HG03378 (cell line): ENCODE data around the gene TMEM86A.
A peak's percentile ranks its signal among the peaks of the same experiment; 100 is the strongest.

Experiments used
- ATAC-seq: cut with Tn5 transposase; IDR thresholded peaks from one replicate; pipeline ENCODE4 v1.9.1; 2021; ENCODE audit warnings: mild to moderate bottlenecking, moderate library complexity; ENCODE audit not compliant: unreplicated experiment

TMEM86A gene

GRCh38 chr11:18699848-18700261, 1.3 kb downstream of the TMEM86A start:
- no peak for ATAC-seq

GRCh38 chr11:18700375-18700774, 1.8 kb downstream of the TMEM86A start:
- no peak for ATAC-seq

DNA sequence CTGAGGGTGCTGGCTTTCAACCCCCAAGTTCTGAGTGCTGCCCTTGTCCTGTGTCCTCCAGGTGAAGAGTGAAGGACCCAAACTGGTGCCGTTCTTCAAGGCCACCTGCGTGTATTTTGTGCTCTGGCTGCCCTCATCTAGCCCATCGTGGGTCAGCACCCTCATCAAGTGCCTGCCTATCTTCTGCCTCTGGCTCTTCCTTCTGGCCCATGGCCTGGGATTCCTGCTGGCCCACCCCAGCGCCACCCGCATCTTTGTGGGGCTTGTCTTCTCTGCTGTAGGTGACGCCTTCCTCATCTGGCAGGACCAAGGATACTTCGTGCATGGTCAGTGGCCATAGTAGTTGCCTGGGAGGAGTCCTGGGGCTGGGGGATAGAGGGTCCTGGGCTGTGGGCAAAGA, 2.3 kb downstream of the TMEM86A start:
- no peak for ATAC-seq

DNA sequence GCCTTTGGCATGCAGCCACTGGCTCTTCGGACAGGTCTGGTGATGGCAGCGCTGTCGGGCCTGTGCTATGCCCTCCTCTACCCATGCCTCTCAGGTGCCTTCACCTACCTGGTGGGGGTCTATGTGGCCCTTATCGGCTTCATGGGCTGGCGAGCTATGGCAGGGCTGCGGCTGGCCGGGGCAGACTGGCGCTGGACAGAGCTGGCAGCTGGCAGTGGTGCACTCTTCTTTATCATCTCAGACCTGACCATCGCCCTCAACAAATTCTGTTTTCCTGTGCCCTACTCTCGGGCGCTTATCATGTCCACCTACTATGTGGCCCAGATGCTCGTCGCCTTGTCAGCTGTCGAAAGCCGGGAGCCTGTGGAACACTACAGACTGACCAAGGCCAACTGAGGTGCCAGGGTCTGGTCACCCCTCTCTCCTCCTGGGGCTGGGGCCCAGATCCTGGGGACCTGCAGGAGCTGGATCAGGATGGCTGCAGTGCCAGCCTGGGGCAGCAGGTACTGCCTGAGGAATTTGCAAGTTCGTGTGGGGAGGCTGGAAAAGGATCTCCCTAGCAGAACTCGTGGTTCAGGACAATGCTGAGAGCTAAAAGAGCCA, 3.1 kb downstream of the TMEM86A start:
- ATAC-seq, result no peak

GRCh38 chr11:18703001-18703763, 4.6 kb downstream of the TMEM86A start:
- no peak for ATAC-seq

DNA sequence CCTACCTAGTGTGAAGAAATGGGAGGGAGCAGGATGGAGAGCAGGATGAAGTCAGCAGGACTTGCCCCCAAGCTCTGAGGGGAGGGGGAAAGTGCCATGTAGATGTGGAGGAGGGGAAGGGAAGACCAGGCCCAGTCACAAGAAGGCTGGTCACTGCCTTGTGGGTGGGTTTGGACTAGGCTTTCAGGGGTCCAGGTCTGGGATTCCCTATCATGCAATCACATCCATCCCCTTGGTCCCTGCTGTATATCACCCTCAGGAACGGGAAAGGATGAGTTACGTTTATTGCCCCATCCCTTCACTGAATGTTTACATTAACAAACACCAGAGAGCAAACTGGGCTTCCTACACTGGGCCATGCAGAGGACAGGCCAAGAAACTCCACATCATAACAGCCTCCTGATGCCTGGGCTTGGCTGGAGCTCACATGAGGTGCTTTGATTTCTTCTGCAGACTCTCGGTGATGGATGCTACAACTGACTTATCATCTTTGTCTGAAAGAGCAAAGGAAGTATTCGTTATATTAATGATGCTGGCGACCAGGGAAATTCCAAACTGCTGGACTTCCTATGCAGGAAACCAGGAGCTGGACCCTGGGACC, 5.6 kb downstream of the TMEM86A start:
- ATAC-seq, result no peak

DNA sequence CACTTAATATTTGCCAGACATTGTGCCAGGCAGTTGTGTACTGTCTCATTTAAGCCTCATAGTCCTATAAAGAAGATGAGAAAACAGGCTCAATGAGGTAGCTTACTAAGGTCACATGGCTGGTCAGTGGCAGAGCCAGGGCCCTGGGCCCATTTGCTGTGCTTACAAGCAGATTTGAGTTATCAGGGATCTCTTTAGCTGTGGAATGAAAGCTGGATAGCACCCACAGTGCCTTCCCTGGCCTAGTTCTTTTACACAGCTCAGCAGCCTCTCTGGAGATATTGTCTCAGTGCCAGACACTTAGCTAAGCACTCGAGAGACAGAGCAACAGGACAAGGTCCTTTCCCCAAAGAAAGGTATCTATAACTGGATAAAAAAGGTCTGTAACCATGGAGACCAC, 6.1 kb downstream of the TMEM86A start:
- ATAC-seq, result no peak

- ATAC-seq, result no peak
Measured at GRCh38 chr11:18705651-18706281, 7.2 kb downstream of the TMEM86A start.

- ATAC-seq, result peak; percentile 55
Measured at GRCh38 chr11:18706330-18707243, 8.0 kb downstream of the TMEM86A start.

GRCh38 chr11:18707811-18708340, 9.3 kb downstream of the TMEM86A start:
- no peak for ATAC-seq

DNA sequence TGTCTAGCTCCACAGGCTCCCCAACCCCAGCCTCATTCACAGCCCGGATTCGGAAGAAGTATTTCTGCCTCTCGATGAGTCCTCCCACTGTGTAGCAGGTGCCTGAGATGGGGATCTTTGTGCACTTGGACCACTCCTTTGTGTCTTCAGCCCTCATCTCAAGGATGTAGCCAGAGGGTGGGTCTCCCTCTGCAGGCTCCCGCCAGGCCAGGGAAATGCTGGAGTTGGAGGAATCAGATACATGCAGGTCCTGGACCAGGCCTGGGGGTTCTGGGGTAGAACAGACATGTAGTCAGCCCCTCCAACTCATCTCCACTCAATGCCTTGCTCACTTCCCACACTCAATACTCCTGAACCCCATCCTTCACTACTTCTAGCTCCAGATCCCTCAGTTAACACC, 10.8 kb downstream of the TMEM86A start:
- ATAC-seq, result no peak

GRCh38 chr11:18710545-18710944, 12.0 kb downstream of the TMEM86A start:
- ATAC-seq, result no peak

- no peak for ATAC-seq
Measured at GRCh38 chr11:18713646-18714442, 15.3 kb downstream of the TMEM86A start.

- no peak for ATAC-seq
Measured at GRCh38 chr11:18714443-18714780, 15.8 kb downstream of the TMEM86A start.

GRCh38 chr11:18715476-18715875, 16.9 kb downstream of the TMEM86A start:
- ATAC-seq, result no peak

DNA sequence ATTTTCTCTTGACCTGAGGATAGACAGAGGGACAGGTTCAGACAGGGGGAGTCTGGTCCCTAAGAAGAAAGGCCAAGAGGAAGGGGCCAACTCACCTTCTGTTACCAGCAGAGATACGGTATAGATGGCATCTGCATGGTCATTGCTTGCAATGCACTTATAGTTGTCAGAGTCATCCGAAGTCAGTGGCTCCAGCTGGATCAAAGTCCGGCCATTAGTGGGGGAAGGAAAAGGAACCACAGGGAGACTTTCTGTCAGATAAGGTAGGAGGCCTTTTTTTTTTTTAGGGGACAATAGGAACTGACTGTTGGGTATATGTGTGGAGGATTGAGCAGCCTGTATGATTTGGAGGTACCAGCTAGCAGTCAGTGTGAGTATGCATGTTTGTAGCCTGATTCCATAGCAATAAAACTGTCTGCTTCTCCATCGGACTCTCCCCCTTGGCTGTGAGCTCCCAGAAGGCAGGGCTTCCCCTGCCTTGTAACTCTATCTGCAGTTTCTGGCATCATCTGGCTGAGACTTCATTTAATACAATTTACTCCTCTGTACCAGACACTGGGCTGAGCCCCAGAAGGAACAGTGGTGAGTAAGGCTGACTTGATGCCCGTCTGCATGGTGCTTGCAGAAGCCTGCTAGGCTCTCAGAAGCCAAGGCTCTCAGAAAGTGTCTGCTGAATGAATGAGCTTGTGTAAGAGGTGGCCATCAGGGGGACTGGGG, 21.7 kb downstream of the TMEM86A start:
- no peak for ATAC-seq

GRCh38 chr11:18720808-18721560, 22.4 kb downstream of the TMEM86A start:
- ATAC-seq, result peak; percentile 50

DNA sequence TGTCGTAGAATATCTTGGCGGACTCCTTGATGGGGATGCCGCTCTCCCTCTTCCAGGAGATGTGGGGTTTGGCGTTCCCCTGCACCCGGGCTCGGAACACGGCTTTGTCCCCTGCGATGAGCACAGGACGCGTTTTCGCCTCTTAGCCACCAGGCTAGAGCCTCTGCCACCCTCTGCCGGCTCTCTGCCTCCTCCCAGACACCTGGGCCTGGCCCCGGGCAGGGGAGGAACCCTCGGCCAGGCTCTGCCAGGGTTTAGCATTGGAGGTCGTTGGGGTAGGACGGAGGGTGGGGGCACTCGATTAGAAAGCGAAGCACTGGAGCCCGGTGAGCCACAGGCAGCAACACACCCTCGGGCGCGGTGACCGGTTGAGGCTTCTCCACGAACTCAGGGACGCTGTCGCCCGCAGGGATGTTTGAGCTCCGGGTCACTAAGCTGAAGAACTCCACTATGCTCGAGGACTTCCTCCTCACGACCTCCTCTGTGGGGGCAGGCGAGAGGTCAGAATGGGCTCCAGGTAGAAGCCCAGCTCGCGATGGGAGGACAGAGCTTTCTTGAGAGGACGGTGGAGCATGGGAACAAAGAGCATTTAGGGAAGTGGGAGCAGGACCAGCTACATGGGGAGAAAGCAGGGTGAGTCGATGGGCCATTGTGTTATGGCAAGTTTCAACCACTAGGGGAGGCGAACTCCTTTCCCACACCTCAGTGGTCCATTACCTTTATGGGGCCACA, 23.1 kb downstream of the TMEM86A start:
- peak; percentile 77 for ATAC-seq
